GM18502 (cell line): ENCODE data around the gene TMTC2.

Source experiments
- ATAC-seq: cut with Tn5 transposase; IDR thresholded peaks from one replicate; pipeline ENCODE4 v1.9.1; 2021; ENCODE audit warnings: mild to moderate bottlenecking; ENCODE audit not compliant: unreplicated experiment, poor library complexity

The TMTC2 gene

DNA sequence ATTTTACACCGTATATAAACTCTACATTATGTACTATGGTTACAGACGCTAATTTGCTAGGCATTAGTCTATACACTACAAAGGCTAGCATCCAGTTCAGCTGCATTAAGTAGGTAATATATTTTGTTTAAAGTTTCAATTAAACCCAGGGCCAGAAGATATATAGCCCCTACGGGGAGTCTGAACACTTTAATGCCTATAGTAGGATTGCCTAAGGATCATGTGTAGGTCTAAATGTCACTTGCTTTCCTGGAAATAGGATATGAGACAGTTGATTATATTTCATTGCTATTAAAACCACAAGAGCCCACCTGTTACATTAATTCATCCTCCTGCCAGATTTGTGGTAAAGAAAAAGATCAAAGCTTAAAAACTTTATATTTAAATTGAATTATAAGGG lies 286.9 kb downstream of the TMTC2 start:
- no peak for ATAC-seq

DNA sequence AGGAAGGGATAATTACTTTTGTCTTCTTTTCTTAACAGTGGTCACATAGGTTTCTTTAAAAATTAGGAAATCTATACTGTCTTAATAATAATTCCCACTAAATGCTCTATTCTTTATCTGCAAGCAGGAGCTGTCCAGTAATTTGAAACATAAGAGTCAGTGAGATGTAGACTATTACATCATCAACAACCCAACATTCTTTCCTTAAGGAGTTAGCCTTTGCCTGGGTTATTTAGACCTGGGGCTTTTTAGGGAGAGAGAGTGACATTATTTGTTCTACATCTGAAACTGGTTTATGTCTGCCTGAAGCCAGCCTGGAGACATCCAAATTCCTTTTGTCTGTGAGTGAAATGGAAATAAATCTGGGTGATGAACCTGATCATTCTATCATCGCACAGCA lies 294.4 kb downstream of the TMTC2 start:
- ATAC-seq, result no peak

DNA sequence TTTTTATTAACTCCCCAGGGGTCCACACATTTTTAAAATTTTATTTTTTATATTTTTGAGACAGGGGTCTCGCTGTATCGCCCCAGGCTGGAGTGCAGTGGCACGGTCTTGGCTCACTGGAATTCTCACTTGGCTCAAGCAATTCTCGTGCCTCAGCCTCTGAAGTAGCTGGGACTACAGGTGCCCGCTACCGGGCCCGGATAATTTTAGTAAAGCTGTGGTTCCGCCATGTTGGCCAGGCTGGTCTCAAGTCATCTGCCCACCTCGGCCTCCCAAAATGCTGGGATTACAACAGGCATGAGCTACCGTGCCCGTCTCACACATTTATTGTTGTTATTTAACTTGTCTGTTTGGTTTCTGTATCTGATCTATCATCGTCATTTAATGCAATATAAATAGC lies 307.4 kb downstream of the TMTC2 start:
- no peak for ATAC-seq

DNA sequence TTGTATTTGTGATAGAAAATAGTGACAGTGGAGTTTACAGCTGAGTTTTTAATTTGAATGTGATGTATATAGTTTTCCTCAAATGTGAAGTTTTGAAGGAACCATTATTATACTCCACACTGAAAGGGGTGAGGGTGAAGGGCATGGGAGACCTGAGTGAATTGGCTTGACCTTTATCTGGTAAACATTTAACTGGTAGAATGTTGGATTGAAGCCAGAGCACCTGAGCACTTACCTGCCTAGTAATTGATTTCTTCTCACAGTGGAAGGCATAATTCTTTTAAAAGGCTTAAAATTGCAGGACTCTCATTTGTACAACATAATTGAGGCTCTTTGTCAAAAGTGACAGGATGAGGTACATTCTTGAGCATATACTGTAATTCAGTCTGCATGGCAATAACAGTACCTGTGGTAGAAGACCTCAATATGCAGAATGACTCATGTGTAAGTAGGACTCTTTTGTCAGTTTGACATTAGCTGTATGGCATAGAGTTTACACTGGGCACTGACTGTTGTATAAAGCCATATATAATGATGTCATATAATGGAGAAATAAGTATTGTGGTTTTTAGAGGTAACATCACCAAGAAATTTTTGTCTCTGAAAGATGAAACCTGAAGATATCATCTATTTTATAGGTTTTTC lies 309.6 kb downstream of the TMTC2 start:
- ATAC-seq, result peak; percentile 91

DNA sequence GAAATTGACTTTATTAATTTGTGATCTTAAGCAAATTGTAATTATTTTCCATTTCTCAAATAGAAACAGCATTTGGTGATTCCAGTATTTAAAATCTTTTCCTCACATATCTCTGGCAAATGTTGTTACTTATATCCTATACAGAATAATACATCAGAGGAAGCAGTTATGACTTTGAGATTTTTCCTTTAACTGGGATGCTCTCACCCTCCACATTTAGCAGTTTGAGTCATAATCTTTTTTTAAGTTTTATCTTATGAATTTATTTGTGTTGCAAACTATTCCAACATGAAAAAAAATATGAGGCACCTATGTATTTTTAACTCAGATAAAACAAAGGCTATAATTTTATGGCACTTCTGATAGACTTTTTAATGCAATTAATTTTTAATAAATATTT lies 311.8 kb downstream of the TMTC2 start:
- ATAC-seq, result no peak

DNA sequence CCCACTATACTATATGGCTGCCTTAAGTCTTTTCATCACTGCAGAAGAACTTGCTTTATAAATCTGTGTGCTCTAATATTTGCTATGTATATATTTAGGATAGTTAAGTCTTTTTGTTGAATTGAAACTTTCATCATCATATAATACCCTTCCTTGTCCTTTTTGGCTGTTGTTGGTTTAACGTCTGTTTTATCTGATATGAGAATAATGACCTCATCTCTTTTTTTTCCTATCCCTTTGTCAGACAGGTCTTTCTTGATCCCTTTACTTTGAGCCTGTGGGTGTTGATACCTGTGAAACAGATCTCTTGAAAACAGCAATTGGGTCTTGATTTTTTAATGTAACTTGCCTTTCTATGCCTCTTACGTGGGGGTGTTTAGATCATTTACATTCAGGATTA lies 316.3 kb downstream of the TMTC2 start:
- no peak for ATAC-seq

DNA sequence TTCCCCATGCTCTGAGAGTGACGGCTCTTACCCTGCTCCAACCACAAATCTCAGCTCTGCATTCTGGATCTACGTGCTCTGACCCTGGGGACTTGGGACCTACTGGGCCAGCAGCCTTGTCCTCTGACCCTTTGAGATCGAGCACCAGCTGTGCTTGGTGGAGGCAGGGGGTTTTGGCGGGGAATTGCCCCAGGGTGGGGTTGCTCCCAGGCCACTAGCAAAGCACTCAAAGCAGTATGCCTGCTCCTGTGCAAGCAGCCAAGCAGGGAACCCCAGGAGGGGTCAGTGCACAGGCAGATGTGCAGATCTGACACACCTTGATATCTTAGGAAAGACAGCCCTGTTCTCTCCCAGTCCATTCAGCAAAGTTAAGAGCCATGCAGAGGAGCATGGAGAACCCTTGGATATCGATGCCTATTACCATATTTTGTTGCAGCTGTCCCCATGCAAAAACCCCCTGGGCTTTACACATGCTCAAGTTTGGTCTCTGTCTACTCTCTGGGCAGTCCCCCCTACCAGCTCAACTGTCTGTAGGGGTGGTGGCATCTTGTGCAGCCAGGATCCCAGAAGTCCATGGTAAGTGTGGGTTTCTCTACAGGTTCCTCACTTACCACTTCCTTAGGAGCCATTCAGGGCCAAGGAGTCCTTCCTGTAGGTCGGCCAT lies 319.0 kb downstream of the TMTC2 start:
- ATAC-seq, result no peak

DNA sequence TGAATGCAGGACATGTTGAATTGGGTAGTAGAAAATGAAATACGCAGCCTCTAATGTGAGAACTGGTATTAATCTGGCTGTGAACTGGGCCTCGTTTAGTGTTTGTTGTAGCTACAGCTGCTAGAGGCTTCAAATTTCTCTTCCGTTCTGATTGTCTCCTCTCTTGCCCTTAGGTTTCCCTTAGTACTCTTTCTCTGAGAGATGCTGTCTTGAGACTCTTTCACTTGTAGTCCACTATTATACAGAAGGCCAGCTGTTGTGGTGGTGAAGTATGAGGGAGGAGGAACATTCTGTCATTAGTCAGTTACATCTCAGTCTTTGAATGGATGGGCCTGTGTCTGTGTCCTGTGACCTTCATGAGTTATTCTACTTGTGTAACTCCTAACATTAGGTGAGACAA lies 322.0 kb downstream of the TMTC2 start:
- ATAC-seq, result no peak

DNA sequence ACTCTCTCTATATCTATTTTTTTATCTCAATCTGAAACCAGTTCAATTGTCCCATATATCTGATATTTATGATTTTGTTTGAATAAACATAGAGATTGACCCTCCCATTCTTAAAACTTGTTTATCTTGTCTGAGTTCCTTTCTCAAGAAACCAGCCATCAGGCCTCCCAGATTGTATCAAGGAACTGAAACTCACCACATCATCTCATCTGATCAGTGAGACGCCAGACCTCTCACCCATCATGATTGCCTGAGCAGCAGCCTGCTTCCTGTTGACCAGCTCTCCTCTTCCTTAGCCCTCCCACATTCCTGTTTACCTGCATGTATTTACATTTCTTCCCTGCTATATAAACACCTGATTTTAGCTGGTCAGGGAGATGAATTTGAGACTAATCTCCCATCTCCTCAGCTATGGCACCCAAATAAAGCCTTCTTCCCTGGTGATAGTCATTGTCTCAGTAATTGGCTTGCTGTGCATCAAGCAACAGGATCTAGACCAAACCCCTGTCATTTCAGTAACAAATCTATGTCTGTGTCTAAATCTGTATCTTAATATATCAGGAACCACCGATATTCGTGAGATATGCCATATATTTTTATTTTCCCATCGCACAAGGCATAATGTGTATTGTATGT lies 323.6 kb downstream of the TMTC2 start:
- peak; percentile 53 for ATAC-seq

DNA sequence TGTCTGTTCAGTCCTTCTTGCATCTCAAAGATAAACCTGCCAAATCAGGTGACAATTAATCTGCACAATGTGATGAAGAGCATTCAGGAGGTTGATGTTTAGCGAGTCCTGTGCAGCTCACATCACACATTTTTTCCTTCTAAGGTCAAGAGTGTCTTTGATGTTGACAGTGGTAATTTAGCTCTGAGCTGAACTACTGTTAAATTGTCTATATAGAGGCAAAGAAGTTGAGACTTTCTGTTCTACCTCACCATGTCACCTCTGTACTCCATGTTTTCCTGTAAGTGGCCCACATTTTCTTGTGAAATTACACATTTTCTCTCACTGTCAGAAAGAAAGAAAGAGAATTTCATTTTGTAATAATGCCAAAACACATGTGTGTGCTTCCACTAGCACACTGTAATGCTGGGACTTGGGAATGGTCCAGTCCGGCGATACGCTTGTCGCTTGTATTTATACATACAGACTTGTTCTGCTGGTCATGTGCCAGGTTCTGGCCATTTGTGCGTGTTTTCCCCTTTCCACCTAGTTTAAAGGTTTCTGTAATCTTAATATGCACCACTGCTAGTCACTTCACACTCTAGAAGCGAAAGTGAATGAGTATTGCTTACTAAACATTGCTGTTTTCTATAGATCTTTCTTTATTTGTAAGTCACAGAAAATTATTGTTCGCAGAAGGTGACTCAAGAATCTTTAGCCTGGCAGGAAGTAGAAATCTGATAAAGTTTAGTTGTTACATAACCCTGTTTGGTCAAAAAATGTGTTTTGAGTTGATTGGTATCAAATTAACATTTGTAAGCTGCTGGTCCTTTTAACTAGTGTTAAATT lies 328.9 kb downstream of the TMTC2 start:
- no peak for ATAC-seq

DNA sequence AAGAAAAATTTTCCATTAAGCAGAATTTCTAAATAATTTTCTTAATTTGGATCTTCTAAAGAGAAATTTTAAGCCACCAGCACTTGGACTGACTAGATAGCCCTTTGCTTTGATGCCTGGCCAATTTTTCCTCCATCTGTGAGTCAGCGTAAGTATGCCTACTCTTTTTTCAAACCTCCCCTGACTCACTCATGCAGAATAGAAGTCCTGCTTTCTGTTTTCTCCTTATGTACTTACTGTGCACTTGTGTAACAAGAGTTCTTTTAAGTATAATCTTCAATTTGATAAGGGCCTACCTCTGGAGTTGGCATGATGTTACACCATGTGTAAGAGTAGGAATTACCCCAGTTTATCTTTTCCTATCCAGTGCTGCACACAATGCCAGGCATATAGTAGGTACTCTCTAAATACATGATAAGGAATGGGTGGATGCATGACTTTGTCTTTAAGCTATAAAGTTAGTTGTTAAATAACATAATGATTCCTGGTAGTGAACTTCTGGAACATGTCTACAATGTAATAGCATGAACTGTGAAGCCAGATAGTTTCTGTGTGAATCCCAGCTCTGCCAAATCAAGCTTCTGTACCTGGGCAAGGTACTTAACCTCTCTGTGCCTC lies 329.6 kb downstream of the TMTC2 start:
- no peak for ATAC-seq

DNA sequence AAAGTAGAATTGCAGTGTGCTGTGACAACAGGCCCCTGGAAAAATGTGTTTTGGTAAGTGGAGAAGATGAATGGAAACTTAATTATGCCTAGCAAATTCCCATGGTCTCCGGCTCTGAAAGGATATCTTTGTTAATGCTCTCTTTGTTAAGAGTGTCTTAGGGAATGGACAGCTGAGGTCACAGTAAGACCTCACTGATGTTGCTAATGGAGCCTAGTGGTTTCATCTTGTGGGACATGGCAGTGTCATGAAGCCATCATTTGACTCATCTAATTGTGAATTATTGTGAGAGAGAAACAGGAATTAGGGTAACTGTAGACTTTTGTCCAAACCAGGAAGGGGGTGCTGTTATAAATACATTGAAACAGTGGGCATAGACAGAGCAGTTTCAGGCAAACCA lies 330.3 kb downstream of the TMTC2 start:
- ATAC-seq, result no peak

DNA sequence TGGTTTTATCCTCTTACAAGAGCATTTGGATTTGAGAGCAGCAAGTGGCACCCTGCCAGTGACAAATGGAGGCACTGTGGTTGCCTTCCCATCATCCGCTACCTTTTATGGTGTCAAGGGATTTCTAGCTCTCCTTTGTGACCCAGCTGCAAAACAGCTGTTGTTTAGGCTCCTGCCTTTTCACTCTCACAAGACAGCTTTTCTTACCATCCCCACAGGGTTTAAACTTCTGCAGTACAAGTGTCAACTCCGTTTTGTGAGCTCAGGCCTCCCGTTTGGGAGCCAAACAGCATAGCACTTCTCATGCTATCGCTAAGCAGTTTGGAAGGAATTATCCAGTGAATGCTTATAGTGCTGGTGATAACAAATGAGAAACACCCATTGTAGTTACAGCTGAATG lies 331.4 kb downstream of the TMTC2 start:
- no peak for ATAC-seq

DNA sequence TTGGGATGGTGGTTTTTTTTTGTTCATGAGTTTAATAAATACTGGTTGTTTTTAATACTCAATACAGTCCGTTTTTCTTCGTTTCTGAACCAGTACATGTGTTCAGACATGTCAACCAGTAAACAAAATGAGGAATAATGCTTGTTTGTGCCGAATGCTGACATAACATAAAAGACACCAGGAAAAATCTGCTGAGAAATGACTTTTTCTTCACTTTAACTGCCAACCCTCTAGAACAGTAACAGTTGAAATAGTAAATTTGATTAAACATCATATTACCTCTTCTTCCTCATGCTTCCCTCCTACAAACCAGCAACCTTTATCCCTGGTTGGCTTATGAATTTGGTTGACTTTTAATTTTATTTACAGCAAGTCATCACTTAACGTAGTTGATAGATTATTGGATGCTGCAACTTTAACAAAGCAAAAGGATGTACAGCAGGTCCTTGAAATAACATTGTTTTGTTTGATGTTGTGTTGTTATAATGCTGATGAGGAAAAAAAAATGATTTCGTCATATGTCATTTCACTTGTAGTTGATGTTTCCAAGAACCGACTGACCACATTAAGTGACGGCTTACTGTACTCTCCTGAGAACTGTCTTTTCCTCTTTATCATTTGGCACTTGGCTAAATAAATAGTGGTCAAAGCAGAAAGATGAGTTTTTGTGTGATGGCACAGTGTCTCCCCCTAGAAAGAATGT lies 340.5 kb downstream of the TMTC2 start:
- ATAC-seq, result no peak

DNA sequence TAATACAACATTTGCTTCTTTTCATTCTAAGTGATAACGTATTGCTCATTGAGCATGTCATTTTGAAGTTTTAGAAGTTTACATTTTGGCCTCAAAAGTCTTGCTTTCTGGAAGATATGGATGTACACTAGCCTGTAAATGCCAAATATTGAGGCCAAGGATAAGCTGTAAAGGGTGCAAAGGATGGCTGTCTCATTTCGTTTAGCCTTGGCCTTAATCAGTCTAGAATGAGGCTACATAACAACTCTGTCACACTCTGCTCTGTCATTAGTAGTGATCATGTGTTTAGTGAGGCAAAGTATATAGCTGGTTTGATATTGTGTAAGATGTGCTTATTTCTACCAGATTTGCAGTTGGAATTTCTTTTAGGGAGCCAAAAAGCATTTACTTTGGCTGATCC lies 344.5 kb downstream of the TMTC2 start:
- ATAC-seq, result no peak

DNA sequence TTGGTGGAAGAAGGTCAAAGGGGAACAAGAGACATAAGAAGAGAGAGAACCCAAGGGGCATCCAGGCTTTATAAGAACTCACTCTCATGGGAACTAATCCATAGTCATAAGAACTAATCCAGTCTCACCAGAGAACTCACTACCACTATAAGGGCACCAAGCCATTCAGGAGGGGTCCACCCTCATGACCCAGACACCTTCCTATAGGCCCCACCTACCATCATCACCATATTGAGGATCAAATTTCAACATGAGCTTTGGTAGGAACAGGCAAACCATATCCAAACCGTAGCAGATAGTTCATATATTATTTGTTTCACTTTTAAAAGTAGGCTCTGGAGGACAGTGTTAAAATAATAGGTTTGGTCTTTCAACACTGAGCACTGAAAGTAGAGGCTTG lies 350.1 kb downstream of the TMTC2 start:
- no peak for ATAC-seq

DNA sequence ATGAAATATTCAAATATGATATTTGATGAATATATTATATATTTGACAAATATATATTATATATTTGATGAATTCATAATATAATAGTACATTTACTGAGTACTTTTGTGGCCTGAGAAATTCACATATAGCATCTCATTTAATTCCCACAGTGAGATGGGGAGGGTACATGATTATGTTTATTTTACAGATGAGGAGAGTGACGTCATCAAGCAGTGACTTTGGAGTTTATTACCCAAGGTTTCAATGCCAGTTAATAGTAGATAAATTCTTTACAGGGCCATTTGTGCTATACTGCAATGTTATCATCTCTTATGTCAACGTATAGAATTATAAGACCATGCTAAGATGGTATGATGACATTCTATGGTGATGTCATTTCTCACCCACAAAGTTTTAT lies 352.7 kb downstream of the TMTC2 start:
- ATAC-seq, result no peak

DNA sequence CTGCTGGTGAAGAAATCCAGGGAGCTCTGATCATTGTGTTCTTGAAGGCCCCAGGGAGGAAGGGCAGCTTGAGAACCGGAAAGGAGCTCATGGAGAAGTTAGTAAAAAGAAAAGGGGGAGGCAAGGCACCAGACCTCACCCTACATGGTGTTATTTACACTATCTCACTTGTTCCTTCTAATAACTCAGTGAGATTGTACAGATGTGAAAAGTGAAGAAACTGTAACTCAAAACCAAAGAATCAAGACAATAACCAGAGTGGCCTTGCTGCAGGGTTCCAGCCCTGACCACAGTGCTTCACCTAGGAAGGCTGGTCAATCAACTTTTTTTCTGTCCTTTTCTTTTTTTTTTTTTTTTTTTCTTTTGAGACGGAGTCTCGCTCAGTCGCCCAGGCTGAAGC lies 353.6 kb downstream of the TMTC2 start:
- ATAC-seq, result no peak

DNA sequence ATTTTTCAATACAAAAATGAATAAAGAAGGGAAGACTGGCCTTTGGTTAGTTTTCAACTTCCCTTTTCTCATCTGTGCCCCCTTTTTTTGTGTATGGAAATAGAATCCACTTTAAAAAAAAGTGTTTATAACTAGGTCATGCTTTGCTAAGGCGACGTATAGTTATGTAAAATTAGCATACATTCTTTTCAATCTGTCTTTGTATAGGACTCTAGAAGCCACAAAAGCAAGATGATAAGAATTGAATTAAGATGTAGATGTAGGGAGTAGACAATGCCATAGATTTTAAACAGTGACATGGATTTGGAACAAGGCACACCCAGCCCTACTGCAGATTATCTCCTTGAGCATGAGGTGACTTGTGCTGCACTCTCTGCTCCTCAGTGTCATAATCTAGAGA lies 354.3 kb downstream of the TMTC2 start:
- no peak for ATAC-seq
